ENCODE results near the gene SLC2A4. TPM values are rescaled to one million over a fixed set of nuclear protein-coding genes. Genes with fewer than 3 reads are reported as not detected.

The SLC2A4 gene
- total RNA-seq, 1 donor from 2014 or later: 0.13 TPM

Other genes with a start within 250 kb of the SLC2A4 start
- gene SLC16A13, start 245.7 kb upstream of the SLC2A4 start, total RNA-seq: 0.85 and 1.1 TPM in 2 replicates
- gene SLC16A11, start 237.6 kb upstream of the SLC2A4 start, total RNA-seq: 0.10 and 0.13 TPM in 2 replicates
- gene CLEC10A, start 201.5 kb upstream of the SLC2A4 start, total RNA-seq: not detected in 2 replicates
- not detected in 2 replicates for gene ASGR2, start 166.9 kb upstream of the SLC2A4 start, total RNA-seq
- gene ASGR1, start 102.3 kb upstream of the SLC2A4 start, total RNA-seq: 0.26 and 0.43 TPM in 2 replicates
- gene DLG4, start 61.9 kb upstream of the SLC2A4 start, total RNA-seq: 38.6 and 51.8 TPM in 2 replicates
- 253 and 331 TPM in 2 replicates for gene ACADVL, start 61.8 kb upstream of the SLC2A4 start, total RNA-seq
- gene DVL2, start 47.2 kb upstream of the SLC2A4 start, total RNA-seq: 57.9 and 79.4 TPM in 2 replicates
- gene PHF23, start 42.3 kb upstream of the SLC2A4 start, total RNA-seq: 36.2 and 41.9 TPM in 2 replicates
- 152 and 153 TPM in 2 replicates for gene GABARAP, start 39.3 kb upstream of the SLC2A4 start, total RNA-seq
- gene CTDNEP1, start 30.0 kb upstream of the SLC2A4 start, total RNA-seq: 71.7 and 85.0 TPM in 2 replicates
- 23.6 and 23.8 TPM in 2 replicates for gene ELP5, start 29.5 kb upstream of the SLC2A4 start, total RNA-seq
- 0.33 and 0.65 TPM in 2 replicates for gene CLDN7, start 19.2 kb upstream of the SLC2A4 start, total RNA-seq
- gene YBX2, start 12.9 kb downstream of the SLC2A4 start, total RNA-seq: 0.07 TPM in 1 of 2 replicates, not detected in the other
- gene EIF5A, start 25.9 kb downstream of the SLC2A4 start, total RNA-seq: 351 and 391 TPM in 2 replicates
- 20.3 and 20.4 TPM in 2 replicates for gene GPS2, start 33.6 kb downstream of the SLC2A4 start, total RNA-seq
- gene NEURL4, start 47.6 kb downstream of the SLC2A4 start, total RNA-seq: 21.6 and 31.2 TPM in 2 replicates
- gene ACAP1, start 54.8 kb downstream of the SLC2A4 start, total RNA-seq: 0.33 and 0.99 TPM in 2 replicates
- 13.4 and 14.2 TPM in 2 replicates for gene KCTD11, start 70.4 kb downstream of the SLC2A4 start, total RNA-seq
- not detected in 2 replicates for gene TMEM95, start 73.4 kb downstream of the SLC2A4 start, total RNA-seq
- 0.20 and 0.26 TPM in 2 replicates for gene TNK1, start 99.4 kb downstream of the SLC2A4 start, total RNA-seq
- 52.9 and 58.3 TPM in 2 replicates for gene PLSCR3, start 112.8 kb downstream of the SLC2A4 start, total RNA-seq
- gene TMEM256, start 122.4 kb downstream of the SLC2A4 start, total RNA-seq: 57.9 and 74.2 TPM in 2 replicates
- 23.7 and 28.4 TPM in 2 replicates for gene NLGN2, start 126.1 kb downstream of the SLC2A4 start, total RNA-seq
- gene SPEM1, start 138.6 kb downstream of the SLC2A4 start, total RNA-seq: not detected in 2 replicates
- not detected in 2 replicates for gene SPEM2, start 143.9 kb downstream of the SLC2A4 start, total RNA-seq
- gene SPEM3, start 147.1 kb downstream of the SLC2A4 start, total RNA-seq: not detected in 2 replicates
- gene TMEM102, start 153.7 kb downstream of the SLC2A4 start, total RNA-seq: 2.5 and 3.2 TPM in 2 replicates
- gene FGF11, start 157.8 kb downstream of the SLC2A4 start, total RNA-seq: 12.9 and 16.7 TPM in 2 replicates
- 5.2 and 6.7 TPM in 2 replicates for gene CHRNB1, start 163.3 kb downstream of the SLC2A4 start, total RNA-seq
- gene ZBTB4, start 197.9 kb downstream of the SLC2A4 start, total RNA-seq: 39.2 and 45.6 TPM in 2 replicates
- not detected in 2 replicates for gene SLC35G6, start 199.7 kb downstream of the SLC2A4 start, total RNA-seq
- gene POLR2A, start 202.6 kb downstream of the SLC2A4 start, total RNA-seq: 117 and 118 TPM in 2 replicates

Data from smooth muscle cell of the pulmonary artery (primary cell).